ENCODE results near the gene COL19A1.
"Not testable (repeated sequence)": the region's sequence is repeated elsewhere in the genome, so short reads cannot be mapped to it uniquely, and the experiment has no call there.

Gene COL19A1

GRCh38 chr6:69866770-69867638 is 648 bp downstream of the COL19A1 start:
- DNase-seq = peak; percentile 69 to 79

GRCh38 chr6:69867639-69867976 is 1.3 kb downstream of the COL19A1 start:
- DNase-seq = no peak

GRCh38 chr6:69868252-69868804 is 2.0 kb downstream of the COL19A1 start:
- no peak for DNase-seq

- no peak for DNase-seq
Observed at GRCh38 chr6:69868961-69869360, 2.6 kb downstream of the COL19A1 start.

- no peak for DNase-seq
Observed at GRCh38 chr6:69871107-69871506, 4.8 kb downstream of the COL19A1 start.

- no peak for DNase-seq
Observed at GRCh38 chr6:69873291-69873690, 6.9 kb downstream of the COL19A1 start.

- DNase-seq = no peak
Observed at GRCh38 chr6:69875715-69876114, 9.4 kb downstream of the COL19A1 start.

GRCh38 chr6:69878795-69879194 is 12.4 kb downstream of the COL19A1 start:
- no peak for DNase-seq

DNA sequence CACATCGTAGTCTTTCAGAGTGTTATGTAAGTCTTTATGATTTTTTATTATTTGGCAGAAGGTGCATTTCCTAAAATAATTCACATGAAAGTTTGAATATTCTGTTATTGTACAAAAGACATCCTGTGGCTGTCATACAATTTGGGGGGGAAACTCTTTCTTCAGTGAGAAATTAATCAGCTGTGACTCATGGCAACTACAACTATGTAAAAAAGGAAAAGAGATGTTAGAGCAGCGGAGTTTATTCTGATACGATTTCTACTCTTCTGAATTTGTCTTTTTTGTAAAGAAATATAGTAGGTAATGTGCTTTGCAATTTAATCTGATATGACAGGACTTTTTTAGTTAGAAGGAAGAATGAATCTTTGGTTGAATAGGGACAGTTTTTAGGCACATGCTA is 14.2 kb downstream of the COL19A1 start:
- no peak for DNase-seq

DNA sequence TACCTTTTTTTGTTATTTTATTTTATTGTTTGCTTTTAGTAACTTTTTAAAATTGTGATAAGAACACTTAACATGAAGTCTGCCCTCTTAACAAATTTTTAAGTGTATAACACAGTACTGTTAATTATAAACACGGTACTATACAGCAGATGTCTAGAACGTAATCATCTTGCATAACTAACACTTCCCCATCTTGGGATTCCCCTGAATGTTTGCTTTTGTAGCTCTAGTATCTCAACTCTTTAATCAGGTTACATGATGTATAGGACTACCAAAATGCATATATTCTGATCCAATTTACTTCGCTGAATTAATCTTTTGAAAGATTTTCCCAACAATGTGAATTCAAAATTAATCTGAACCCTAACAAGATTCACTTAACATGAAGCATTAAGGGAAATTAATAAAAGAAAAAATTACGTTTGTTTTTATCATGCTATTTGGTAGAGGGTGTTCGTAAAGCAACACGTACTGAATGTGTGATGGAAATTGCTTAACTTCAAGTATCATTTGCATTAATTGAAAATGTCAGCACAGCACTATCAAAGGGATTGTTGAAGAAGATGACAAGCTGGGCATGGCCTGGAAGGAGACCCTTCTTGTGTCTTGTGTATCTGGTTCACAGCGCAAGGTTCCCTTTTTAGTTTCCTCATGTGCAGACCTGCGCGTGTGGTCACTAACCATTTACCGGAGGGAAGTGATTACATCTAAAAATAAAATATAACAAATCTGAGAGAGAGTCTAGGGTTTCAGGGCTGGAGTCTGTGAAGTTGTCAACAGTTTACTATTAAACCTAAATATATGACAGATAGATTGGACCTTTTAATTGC is 15.2 kb downstream of the COL19A1 start:
- DNase-seq = no peak

DNA sequence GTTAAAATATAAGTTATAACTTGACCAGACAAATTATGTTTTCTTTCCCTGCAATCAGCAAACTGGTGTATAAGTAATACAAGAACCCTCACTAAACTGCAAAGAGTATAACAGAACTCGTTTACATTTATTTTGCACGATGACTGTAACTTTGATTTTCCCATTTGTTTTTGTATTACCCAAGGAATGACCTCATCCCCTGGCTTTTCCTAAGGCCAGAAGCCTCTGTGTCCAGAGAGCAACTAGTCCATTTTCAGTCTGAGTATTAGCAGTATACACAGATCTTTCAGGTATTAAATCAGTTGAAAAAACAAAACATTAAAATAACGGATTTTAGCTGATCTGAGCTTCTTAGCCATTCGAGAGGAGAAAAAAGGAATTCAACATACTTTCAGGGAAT is 17.2 kb downstream of the COL19A1 start:
- DNase-seq = no peak

- no peak for DNase-seq
Observed at GRCh38 chr6:69884231-69884630, 17.9 kb downstream of the COL19A1 start.

- DNase-seq = no peak
Observed at GRCh38 chr6:69887026-69887425, 20.7 kb downstream of the COL19A1 start.

DNA sequence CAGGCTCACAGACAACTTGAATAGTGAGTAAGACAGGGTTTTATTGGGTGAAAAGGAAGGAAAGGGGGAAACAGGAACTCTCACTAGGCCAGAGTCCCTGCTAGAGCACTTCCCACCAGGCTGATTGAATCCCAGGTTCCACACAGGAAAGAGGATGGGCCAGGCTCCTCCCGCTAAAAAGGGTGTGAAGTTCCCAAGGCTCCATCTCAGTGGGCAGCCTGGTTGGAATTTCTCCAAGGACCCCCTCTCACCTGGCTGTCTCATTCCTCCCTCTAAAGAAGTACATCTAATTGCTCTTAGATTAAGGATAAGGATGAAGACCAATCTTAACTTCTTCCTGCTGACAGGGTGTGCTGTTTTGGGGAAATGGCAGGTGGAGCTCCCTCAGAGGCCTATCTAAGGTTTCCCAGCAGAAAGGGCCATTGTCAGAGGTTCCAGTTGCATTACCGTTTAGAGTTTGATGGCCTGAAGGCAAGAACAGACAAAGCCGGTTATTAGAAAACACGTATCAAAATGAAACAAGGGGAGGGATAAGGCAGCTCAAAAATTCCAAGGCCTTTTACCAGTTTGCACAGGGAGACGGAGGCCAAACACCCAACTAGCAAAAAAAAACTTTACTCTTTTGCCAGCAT is 21.5 kb downstream of the COL19A1 start:
- DNase-seq = no peak

- DNase-seq = no peak
Observed at GRCh38 chr6:69888482-69889233, 22.3 kb downstream of the COL19A1 start.

DNA sequence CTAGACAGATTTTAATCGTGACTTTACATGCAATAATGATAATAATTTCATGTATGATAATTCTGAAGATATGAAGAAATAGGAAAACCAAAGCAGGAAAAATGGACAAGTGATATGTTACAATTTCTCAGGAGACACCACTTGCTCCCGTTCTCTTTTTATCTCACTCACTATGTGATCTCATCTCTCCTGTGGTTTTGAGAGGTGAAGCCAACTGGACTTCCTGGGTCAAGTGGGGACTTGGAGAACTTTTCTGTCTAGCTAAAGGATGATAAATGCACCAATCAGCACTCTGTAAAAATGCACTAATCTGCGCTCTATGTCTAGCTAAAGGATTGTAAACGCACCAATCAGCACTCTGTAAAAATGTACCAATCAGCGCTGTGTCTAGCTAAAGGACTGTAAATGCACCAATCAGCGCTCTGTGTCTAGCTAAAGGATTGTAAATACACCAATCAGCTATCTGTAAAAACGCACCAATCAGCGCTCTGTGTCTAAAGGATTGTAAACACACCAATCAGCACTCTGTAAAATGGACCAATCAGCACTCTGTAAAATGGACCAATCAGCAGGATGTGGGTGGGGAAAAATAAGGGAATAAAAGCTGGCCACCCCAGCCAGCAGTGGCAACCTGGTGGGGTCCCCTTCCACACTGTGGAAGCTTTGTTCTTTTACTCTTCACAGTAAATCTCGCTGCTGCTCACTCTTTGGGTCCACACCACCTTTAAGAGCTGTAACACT is 23.0 kb downstream of the COL19A1 start:
- not testable (repeated sequence) for DNase-seq

DNA sequence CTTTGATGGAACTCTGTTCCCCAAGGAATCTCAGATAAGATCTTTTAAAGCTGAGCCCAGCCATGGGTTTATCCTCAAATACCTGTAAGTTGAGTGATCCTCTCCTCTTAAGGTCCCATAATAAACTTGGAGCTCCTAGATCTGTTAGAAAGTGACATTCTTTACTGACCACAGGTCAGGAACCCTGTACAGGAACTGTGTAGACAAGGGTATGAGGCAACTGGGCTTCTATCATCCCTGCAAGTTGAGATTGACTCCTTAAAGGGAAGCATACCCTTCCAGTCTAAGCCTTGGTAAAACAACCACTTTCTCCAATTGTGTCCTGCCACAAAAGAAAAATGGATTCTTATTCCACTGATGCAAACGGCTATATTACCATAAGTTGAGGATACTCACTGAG is 26.2 kb downstream of the COL19A1 start:
- DNase-seq = not testable (repeated sequence)

- not testable (repeated sequence) for DNase-seq
Observed at GRCh38 chr6:69893266-69893665, 26.9 kb downstream of the COL19A1 start.

DNA sequence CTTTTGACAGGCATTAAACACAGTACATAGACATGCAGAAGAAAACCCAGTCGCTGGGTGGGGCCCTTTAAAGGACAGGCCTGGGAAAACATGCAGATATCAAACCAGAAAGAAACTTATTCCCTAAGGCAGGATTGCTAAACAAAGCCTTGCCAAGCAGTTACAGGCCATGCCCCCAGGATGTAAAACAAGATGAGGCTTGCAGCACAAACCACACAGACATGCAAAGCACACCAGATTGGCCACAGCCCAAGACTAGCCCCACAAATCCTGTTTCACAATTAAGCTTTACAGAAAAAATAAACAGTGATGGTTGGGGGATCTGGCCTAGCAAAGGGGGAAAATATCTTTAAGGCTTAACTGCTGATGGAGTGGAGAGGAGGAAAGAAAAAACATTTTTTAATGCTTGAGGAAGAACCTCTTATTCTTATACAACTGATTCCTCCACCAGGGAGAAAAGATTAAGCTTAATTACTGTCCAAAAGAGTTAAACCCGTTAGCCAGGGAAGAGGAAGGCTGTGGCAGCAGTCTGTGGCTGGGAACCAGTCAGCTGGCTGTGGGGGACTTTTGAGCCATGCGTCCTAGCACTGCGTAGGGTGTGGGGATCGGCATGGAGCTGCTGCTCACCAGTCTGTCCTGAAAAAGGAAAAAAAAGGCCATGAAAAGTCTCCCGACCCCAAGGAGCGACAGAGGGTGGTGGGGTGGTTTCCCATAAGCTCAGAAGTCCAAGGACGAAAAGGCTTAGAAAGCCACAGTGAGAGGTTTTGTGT is 28.4 kb downstream of the COL19A1 start:
- no peak for DNase-seq

GRCh38 chr6:69895396-69895795 is 29.0 kb downstream of the COL19A1 start:
- no peak for DNase-seq

- no peak for DNase-seq
Observed at GRCh38 chr6:69900869-69901268, 34.5 kb downstream of the COL19A1 start.
